Measurements from ENCODE around the gene FNDC1.

The FNDC1 gene

GRCh38 chr6:159309723-159310122 lies 140.5 kb downstream of the FNDC1 start:
- no peak for DNase-seq

GRCh38 chr6:159311618-159312017 lies 142.4 kb downstream of the FNDC1 start:
- no peak for DNase-seq

DNA sequence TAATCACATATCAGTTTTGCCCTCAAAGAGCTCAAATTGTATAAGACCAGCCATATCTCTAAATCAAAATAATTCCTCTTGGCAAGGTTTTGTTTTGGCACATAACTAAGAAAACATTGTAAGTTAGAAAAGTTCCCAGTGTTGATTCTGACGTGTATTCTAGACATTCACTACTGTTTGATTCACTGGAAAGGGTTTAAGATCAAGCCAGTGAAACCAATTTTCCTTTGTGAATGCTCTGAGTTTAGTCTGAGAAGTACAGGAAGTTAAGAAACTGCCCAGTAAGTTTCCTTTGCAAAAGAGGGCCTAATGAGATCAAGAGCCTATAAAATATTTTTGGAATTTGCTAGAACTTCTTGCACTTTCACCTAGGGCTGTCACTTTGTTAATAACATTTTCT lies 143.0 kb downstream of the FNDC1 start:
- peak; percentile 35 for DNase-seq

DNA sequence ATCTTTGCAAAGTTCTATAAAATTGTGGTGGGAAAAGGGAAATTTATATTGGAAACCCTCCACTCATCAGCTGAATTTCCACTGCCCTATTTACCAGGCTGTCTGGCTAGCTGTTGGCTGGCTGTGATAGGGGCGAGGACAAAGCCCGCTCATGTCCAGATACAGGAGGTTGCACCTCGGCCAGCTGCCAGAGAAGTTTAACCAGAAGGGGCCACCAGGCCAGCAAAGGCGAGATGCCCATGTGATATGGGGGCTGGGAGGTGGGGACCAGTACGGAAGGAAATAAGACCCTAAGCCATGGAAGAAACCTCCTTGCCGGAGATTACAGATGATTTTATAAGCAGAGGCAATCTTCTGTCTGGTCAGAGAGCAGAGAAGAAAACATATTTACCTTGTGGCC lies 143.8 kb downstream of the FNDC1 start:
- no peak for DNase-seq

GRCh38 chr6:159315562-159315961 lies 146.4 kb downstream of the FNDC1 start:
- DNase-seq: no peak

GRCh38 chr6:159317430-159317829 lies 148.2 kb downstream of the FNDC1 start:
- no peak for DNase-seq

GRCh38 chr6:159321267-159321666 lies 152.1 kb downstream of the FNDC1 start:
- no peak for DNase-seq
